ENCODE measurements around the gene CILP2.

CILP2 gene

GRCh38 chr19:19541616-19542015, 3.6 kb downstream of the CILP2 start:
- Histone ChIP-seq H4K20me1 (ENCODE audit: insufficient read depth, low read length) (no peaks in the 10 kb centered on the region), H3K36me3 (ENCODE audit: insufficient read depth, low read length) (no peaks in the 10 kb centered on the region), H3K27me3 (ENCODE audit: insufficient read depth, low read length, poor library complexity) (no peaks in the 10 kb centered on the region), H3K4me3 (ENCODE audit: low read depth in 1 of 2, low read length in 2 of 2) (no peak overlapping the region), H2AFZ (ENCODE audit: low read depth, low read length) (no peak overlapping the region), H3K4me1 (ENCODE audit: insufficient read depth, low read length) (no peaks in the 10 kb centered on the region), H3K79me2 (ENCODE audit: insufficient read depth, low read length) (no peaks in the 10 kb centered on the region), H3K27ac (ENCODE audit: low read length) (no peak overlapping the region), H3K9ac (ENCODE audit: low read depth, low read length) (no peak overlapping the region), H3K9me3 (ENCODE audit: insufficient read depth, low read length, severe bottlenecking) (no peaks in the 10 kb centered on the region), H3K4me2 (ENCODE audit: insufficient read depth, low read length) (no peak overlapping the region)
- no peak for TF ChIP-seq EZH2 (IDR thresholded peaks at IDR 0.05; ENCODE audit: borderline replicate concordance, low read depth, low read length, severe bottlenecking)
- TF ChIP-seq, protein P1, sequence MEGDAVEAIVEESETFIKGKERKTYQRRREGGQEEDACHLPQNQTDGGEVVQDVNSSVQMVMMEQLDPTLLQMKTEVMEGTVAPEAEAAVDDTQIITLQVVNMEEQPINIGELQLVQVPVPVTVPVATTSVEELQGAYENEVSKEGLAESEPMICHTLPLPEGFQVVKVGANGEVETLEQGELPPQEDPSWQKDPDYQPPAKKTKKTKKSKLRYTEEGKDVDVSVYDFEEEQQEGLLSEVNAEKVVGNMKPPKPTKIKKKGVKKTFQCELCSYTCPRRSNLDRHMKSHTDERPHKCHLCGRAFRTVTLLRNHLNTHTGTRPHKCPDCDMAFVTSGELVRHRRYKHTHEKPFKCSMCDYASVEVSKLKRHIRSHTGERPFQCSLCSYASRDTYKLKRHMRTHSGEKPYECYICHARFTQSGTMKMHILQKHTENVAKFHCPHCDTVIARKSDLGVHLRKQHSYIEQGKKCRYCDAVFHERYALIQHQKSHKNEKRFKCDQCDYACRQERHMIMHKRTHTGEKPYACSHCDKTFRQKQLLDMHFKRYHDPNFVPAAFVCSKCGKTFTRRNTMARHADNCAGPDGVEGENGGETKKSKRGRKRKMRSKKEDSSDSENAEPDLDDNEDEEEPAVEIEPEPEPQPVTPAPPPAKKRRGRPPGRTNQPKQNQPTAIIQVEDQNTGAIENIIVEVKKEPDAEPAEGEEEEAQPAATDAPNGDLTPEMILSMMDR (IDR thresholded peaks at IDR 0.05; ENCODE audit: borderline replicate concordance, extremely low read depth, low read length, poor library complexity, severe bottlenecking): no peak
- ATAC-seq (ENCODE audit: insufficient read depth, low read depth): no peak
- DNase-seq: no peak

- H3K9ac ChIP-seq (ENCODE audit: low read depth, low read length): no peak overlapping the region
- H3K27me3 ChIP-seq (ENCODE audit: insufficient read depth, low read length, poor library complexity): no peaks in the 10 kb centered on the region
- H3K9me3 ChIP-seq (ENCODE audit: insufficient read depth, low read length, severe bottlenecking): no peaks in the 10 kb centered on the region
- no peaks in the 10 kb centered on the region for H4K20me1 ChIP-seq (ENCODE audit: insufficient read depth, low read length)
- ATAC-seq (ENCODE audit: insufficient read depth, low read depth) (no peak), DNase-seq (no peak)
- no peaks in the 10 kb centered on the region for H3K4me1 ChIP-seq (ENCODE audit: insufficient read depth, low read length)
- no peak overlapping the region for H3K27ac ChIP-seq (ENCODE audit: low read length)
- no peaks in the 10 kb centered on the region for H3K36me3 ChIP-seq (ENCODE audit: insufficient read depth, low read length)
- no peak overlapping the region for H3K4me3 ChIP-seq (ENCODE audit: low read depth in 1 of 2, low read length in 2 of 2)
- TF ChIP-seq, protein P1 (IDR thresholded peaks at IDR 0.05; ENCODE audit: borderline replicate concordance, extremely low read depth, low read length, poor library complexity, severe bottlenecking): no peak
- TF ChIP-seq EZH2 (IDR thresholded peaks at IDR 0.05; ENCODE audit: borderline replicate concordance, low read depth, low read length, severe bottlenecking): no peak
- H3K4me2 ChIP-seq (ENCODE audit: insufficient read depth, low read length): no peak overlapping the region
- no peak overlapping the region for H2AFZ ChIP-seq (ENCODE audit: low read depth, low read length)
- H3K79me2 ChIP-seq (ENCODE audit: insufficient read depth, low read length): no peaks in the 10 kb centered on the region
Measured at GRCh38 chr19:19542507-19542906, 4.4 kb downstream of the CILP2 start.

DNA sequence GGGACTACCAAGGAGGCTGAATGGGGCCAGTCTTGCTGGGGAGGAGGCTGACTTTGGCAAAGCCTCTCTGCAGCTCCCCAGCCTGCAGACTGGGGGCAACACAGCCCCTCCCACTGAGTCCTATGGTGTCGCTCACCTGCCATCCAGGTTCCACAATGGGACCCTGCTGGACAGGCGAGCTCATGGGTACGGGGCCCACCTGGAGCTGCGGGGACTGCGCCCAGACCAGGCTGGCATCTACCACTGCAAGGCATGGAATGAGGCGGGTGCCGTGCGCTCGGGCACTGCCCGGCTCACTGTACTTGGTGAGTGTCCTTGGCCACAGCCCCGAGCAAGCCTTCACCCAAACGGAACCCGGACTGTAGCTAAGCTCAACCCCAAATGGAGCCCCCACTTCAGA, 5.0 kb downstream of the CILP2 start:
- no peak overlapping the region for H3K27ac ChIP-seq (ENCODE audit: low read length)
- no peaks in the 10 kb centered on the region for H3K27me3 ChIP-seq (ENCODE audit: insufficient read depth, low read length, poor library complexity)
- no peaks in the 10 kb centered on the region for H3K4me1 ChIP-seq (ENCODE audit: insufficient read depth, low read length)
- DNase-seq (no peak), ATAC-seq (ENCODE audit: insufficient read depth, low read depth) (no peak)
- H3K36me3 ChIP-seq (ENCODE audit: insufficient read depth, low read length): no peaks in the 10 kb centered on the region
- TF ChIP-seq EZH2 (IDR thresholded peaks at IDR 0.05; ENCODE audit: borderline replicate concordance, low read depth, low read length, severe bottlenecking): no peak
- no peaks in the 10 kb centered on the region for H3K79me2 ChIP-seq (ENCODE audit: insufficient read depth, low read length)
- H3K9me3 ChIP-seq (ENCODE audit: insufficient read depth, low read length, severe bottlenecking): no peaks in the 10 kb centered on the region
- H3K9ac ChIP-seq (ENCODE audit: low read depth, low read length): no peak overlapping the region
- H3K4me3 ChIP-seq (ENCODE audit: low read depth in 1 of 2, low read length in 2 of 2): no peak overlapping the region
- H3K4me2 ChIP-seq (ENCODE audit: insufficient read depth, low read length): no peak overlapping the region
- no peak overlapping the region for H2AFZ ChIP-seq (ENCODE audit: low read depth, low read length)
- H4K20me1 ChIP-seq (ENCODE audit: insufficient read depth, low read length): no peaks in the 10 kb centered on the region

GRCh38 chr19:19543640-19544039, 5.6 kb downstream of the CILP2 start:
- no peak for TF ChIP-seq EZH2 (IDR thresholded peaks at IDR 0.05; ENCODE audit: borderline replicate concordance, low read depth, low read length, severe bottlenecking)
- TF ChIP-seq, protein P1 (IDR thresholded peaks at IDR 0.05; ENCODE audit: borderline replicate concordance, extremely low read depth, low read length, poor library complexity, severe bottlenecking): no peak
- no peak overlapping the region for H3K9ac ChIP-seq (ENCODE audit: low read depth, low read length)
- ATAC-seq (ENCODE audit: insufficient read depth, low read depth) (no peak), DNase-seq (no peak)
- H3K27me3 ChIP-seq (ENCODE audit: insufficient read depth, low read length, poor library complexity): no peaks in the 10 kb centered on the region
- H3K9me3 ChIP-seq (ENCODE audit: insufficient read depth, low read length, severe bottlenecking): no peaks in the 10 kb centered on the region
- no peaks in the 10 kb centered on the region for H4K20me1 ChIP-seq (ENCODE audit: insufficient read depth, low read length)
- H3K36me3 ChIP-seq (ENCODE audit: insufficient read depth, low read length): no peaks in the 10 kb centered on the region
- H3K27ac ChIP-seq (ENCODE audit: low read length): no peak overlapping the region
- no peak overlapping the region for H3K4me2 ChIP-seq (ENCODE audit: insufficient read depth, low read length)
- no peaks in the 10 kb centered on the region for H3K79me2 ChIP-seq (ENCODE audit: insufficient read depth, low read length)
- H3K4me3 ChIP-seq (ENCODE audit: low read depth in 1 of 2, low read length in 2 of 2): no peak overlapping the region
- no peak overlapping the region for H2AFZ ChIP-seq (ENCODE audit: low read depth, low read length)
- H3K4me1 ChIP-seq (ENCODE audit: insufficient read depth, low read length): no peaks in the 10 kb centered on the region

Data from DND-41 (cell line).